HG02588 (cell line): ENCODE results near the gene GATA3.

ENCODE experiments used
- ATAC-seq: cut with Tn5 transposase; IDR thresholded peaks from one replicate; pipeline ENCODE4 v1.9.1; 2021; ENCODE audit warnings: mild to moderate bottlenecking, moderate library complexity; ENCODE audit not compliant: unreplicated experiment

GATA3 gene

DNA sequence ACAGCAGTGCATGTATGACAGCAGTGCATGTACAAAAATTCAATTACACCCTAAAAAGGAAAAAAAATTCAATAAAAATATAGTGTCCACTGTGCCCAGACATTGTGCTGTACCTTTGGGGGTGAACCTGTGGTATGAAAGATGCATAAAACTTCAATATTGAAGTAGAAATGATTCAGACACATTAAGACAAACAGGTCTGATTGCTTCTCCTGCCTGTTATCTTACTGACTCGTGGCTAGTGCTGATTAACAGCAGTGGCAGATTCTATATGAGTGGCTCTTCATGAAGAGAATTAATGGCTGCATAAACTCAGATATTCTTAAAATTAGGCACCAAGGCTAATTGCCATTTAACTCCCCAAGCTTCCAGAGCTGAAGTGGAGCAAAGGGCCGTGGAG lies 37.9 kb downstream of the GATA3 start:
- no peak for ATAC-seq

- ATAC-seq, result no peak
These were observed 41.5 kb downstream of the GATA3 start for GRCh38 chr10:8095959-8096358.

DNA sequence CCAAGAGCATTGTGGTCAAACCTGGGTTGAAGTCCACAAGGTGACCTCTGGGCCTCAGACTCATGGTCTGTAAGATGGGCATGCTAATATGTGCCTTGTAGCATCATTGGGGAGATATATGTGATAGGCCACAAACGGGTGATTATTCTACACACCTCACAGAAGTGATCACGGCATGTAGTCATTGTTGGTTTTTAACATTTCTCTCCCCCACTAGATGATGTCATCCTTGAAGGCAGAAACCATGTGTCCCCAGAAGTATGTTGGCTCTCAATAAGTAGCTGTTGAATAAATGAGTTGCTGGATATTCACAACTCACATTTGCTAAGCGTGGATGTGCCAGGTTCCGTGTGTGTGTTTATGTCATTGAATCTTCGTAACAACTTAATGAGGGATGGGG lies 42.4 kb downstream of the GATA3 start:
- no peak for ATAC-seq

DNA sequence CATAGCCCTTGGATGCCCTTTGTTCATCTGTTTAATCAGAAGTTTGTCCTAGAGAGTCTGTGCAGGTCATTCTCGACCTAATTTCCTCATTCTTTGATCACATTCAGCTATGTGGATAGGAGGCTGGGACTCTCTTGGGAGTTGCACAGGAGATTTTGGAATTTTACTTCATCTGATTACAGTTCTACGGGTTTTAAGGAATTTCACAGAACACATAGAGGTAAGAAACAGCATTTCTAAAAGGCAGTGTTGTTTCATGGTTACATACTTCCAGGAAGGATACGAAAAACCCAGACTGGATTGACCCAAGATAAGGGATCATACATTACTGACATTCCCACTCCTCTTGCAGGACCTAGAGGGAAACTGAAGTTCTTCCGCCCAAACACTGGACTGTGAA lies 45.9 kb downstream of the GATA3 start:
- no peak for ATAC-seq

- peak; percentile 81 for ATAC-seq
These were observed 48.4 kb downstream of the GATA3 start for GRCh38 chr10:8102708-8103401.

DNA sequence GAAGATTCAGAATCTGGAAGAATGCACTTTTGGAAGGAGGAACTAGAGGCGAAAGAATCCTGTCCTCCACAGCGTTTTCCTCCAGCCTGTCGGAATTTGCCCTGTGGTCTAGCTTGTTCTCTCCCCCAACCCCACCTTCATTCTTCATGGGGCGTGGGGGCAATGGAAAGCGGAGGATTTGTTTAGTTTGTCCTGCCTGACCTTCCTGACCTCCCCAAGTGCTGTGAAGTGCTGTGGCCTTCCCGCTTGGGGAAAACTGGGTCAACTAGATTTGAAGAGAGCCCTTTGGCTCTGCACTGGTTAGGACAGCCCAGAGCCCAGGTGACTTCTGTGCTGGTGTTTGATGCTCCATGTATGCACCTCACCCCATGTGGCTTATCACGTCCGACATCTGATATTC lies 49.1 kb downstream of the GATA3 start:
- no peak for ATAC-seq

- no peak for ATAC-seq
These were observed 49.5 kb downstream of the GATA3 start for GRCh38 chr10:8104005-8104404.

GRCh38 chr10:8104721-8105120 lies 50.2 kb downstream of the GATA3 start:
- ATAC-seq, result no peak

GRCh38 chr10:8105932-8106331 lies 51.4 kb downstream of the GATA3 start:
- no peak for ATAC-seq

- no peak for ATAC-seq
These were observed 57.9 kb downstream of the GATA3 start for GRCh38 chr10:8112230-8112905.

DNA sequence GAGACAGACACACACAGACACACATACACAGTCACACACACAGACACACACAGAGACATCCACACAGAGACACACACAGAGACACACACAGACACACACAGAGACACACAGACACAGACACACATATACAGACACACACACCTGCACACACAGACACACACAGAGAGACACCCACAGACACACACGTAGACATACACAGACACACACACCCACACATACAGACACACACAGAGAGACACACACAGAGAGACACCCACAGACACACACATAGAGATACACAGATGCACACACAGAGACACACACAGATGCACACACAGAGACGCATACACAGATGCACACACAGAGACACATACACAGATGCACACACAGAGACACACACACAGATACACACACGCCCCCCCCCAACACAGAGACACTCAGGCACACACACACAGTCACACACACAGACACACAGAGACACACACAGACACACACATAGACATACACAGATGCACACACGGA lies 58.5 kb downstream of the GATA3 start:
- ATAC-seq, result no peak

DNA sequence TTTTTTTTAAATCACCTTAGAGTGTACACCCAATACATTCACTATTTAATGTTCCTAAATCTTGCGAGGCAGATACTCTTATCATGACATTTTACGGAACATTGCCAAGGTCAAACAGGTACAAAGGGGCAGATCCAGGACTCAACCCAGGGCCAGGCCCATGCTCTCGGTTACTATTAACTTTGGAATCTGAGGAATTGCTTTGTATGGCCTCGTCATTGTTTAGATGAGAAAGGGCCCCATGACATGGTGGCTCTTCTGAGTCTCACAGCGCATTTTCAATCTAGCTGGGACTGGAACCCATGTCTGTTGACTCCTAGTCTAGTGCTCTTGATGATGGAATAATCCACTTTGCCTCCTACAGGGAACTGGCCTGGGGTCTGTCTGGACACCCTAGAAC lies 59.1 kb downstream of the GATA3 start:
- no peak for ATAC-seq

GRCh38 chr10:8114741-8115617 lies 60.5 kb downstream of the GATA3 start:
- ATAC-seq, result no peak

DNA sequence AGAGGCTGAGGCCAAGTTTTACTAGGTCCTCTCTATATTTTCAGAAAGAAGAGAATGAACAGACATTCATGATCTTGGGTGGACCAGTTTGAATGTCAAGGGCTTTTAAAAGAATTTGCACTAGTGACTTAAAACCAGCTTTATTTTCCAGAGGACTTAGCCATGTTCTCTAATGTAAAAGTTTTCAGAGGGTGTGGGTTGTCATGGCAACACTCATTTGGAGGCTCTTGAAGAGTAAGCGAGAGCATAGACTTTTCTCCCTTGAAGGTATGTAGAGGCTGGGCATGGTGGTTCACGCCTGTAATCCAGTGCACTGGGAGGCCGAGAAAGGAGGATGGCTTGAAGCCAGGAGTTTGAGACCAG lies 61.1 kb downstream of the GATA3 start:
- ATAC-seq, result no peak

GRCh38 chr10:8116474-8116873 lies 62.0 kb downstream of the GATA3 start:
- no peak for ATAC-seq

GRCh38 chr10:8116926-8117493 lies 62.5 kb downstream of the GATA3 start:
- ATAC-seq, result no peak

DNA sequence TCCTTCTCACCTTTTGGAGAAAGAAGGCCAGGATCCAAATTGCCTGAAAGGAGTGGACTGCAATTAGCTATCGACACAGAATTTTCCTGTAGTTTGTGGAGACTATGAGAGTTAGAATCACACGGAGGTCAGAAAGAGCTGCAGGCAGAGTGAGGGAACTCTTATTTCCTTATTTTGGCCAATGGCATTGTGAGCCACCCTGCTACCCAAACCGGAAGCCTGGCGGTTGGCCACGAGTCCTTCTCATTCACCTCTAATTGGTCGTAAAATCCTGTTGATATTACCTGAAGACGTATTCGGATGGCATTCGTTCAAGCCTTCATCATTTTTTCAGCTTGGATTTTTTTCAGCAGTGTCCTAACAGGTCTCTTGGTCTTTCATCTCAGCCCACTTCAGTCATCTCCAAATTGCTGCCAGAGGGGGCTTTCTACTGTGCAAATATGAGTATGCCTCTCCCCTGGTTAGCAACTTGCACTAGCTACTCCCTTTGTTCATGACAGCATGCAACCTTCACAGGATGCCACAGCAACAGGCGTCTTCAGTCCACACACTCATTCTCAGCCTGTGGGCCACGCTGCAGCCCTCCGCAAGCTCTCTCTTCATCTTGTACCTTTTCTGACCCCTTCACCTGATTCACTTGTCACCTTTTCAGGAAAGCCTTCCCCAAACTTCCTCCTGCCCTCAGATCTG lies 66.9 kb downstream of the GATA3 start:
- no peak for ATAC-seq

GRCh38 chr10:8122611-8123369 lies 68.3 kb downstream of the GATA3 start:
- no peak for ATAC-seq

- no peak for ATAC-seq
These were observed 69.9 kb downstream of the GATA3 start for GRCh38 chr10:8124436-8124835.
